Measurements from ENCODE around the gene PTCH1. TPM values are rescaled to one million over a fixed set of nuclear protein-coding genes. Genes with fewer than 3 reads are reported as not detected.

The PTCH1 gene
- polyA plus RNA-seq, 1 of the 3 experiments (the other 2 are of a cell fraction): 3.3 TPM

DNA sequence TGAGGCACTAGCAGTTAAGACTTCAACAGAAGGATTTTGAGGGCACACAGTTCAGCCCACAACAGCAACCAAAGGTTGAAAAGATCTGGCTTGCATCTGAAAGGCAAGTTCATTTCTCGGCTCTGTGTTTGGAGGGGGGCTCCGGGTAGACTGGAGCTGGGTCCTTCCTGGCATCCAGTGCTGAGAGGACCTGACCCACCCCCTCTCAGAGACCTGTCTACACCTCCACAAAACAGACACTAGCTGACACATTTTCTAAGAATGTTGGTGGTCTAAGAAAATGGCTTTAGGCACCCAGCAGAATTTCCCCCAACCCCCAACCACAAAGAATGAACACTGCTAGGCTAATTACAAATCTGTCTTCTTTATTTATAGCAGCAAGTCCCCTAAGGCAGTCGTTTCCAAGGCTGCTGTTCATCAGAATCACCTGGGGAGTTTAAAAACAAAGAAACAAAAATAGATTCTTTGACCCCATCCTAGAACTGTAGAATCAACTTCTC lies 6.2 kb upstream of the PTCH1 start:
- Histone ChIP-seq H3K79me2 (ENCODE audit: insufficient read depth) (no peaks in the 10 kb centered on the region), H3K4me1 (ENCODE audit: control insufficient read depth in 1 of 2, insufficient read depth in 2 of 2, low read depth in 1 of 2, low read length in 1 of 2) (no peaks in the 10 kb centered on the region; a peak in 1 of 4 replicates), H2AFZ (ENCODE audit: low read depth) (no peak overlapping the region), H3K9me3 (no peaks in the 10 kb centered on the region), H3K4me2 (no peak overlapping the region), H3K9ac (no peak overlapping the region), H4K20me1 (ENCODE audit: insufficient read depth) (no peaks in the 10 kb centered on the region), H3F3A (replicated peaks; ENCODE audit: insufficient read depth) (no peaks in the 10 kb centered on the region), H3K27ac (ENCODE audit: low read depth in 2 of 2, low read length in 1 of 2) (no peak overlapping the region), H3K36me3 (replicated peaks in 1 of 2; ENCODE audit: control insufficient read depth in 1 of 2, insufficient read depth in 2 of 2, low read length in 1 of 2) (no peaks in the 10 kb centered on the region), H3K4me3 (ENCODE audit: low read depth in 2 of 2, low read length in 1 of 2) (no peak overlapping the region), H3K9me2 (no peaks in the 10 kb centered on the region), H3K27me3 (ENCODE audit: insufficient read depth) (0 out of 2 replicates have a peak, but pooled peaks cover 7% of the 10 kb centered on the region)
- ChIA-PET CTCF (interaction anchor here (0.9 kb wide), 1 partner anchor 49 kb away, joined by 3 read pairs; no protein-coding TSS in a partner anchor), POLR2A (no interaction called here)
- TF ChIP-seq FOXM1 (IDR thresholded peaks at IDR 0.05; ENCODE audit: low read depth): no peak
- TF ChIP-seq, protein P1, sequence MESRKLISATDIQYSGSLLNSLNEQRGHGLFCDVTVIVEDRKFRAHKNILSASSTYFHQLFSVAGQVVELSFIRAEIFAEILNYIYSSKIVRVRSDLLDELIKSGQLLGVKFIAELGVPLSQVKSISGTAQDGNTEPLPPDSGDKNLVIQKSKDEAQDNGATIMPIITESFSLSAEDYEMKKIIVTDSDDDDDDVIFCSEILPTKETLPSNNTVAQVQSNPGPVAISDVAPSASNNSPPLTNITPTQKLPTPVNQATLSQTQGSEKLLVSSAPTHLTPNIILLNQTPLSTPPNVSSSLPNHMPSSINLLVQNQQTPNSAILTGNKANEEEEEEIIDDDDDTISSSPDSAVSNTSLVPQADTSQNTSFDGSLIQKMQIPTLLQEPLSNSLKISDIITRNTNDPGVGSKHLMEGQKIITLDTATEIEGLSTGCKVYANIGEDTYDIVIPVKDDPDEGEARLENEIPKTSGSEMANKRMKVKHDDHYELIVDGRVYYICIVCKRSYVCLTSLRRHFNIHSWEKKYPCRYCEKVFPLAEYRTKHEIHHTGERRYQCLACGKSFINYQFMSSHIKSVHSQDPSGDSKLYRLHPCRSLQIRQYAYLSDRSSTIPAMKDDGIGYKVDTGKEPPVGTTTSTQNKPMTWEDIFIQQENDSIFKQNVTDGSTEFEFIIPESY (IDR thresholded peaks at IDR 0.05; ENCODE audit: borderline replicate concordance, low read depth): no peak
- TF ChIP-seq NRF1 (IDR thresholded peaks at IDR 0.05; ENCODE audit: low read depth, low read length): no peak
- TF ChIP-seq SMC3 (IDR thresholded peaks at IDR 0.05; ENCODE audit: low read depth, low read length): no peak
- TF ChIP-seq TCF12 (IDR thresholded peaks at IDR 0.05): no peak
- no peak for TF ChIP-seq EP300 (IDR thresholded peaks at IDR 0.05; ENCODE audit: borderline replicate concordance in 1 of 2, low read depth in 1 of 2, low read length in 1 of 2)
- no peak for TF ChIP-seq TEAD4 (IDR thresholded peaks at IDR 0.05; ENCODE audit: borderline replicate concordance, insufficient read depth)
- TF ChIP-seq GABPA (IDR thresholded peaks at IDR 0.05; ENCODE audit: low read depth): no peak
- no peak for TF ChIP-seq RXRA (IDR thresholded peaks at IDR 0.05; ENCODE audit: borderline replicate concordance, low read depth)
- WGBS (ENCODE audit: low lambda C conversion rate): 10% methylated on average over 1 of the region's 3 CpGs
- no peak for DNase-seq

DNA sequence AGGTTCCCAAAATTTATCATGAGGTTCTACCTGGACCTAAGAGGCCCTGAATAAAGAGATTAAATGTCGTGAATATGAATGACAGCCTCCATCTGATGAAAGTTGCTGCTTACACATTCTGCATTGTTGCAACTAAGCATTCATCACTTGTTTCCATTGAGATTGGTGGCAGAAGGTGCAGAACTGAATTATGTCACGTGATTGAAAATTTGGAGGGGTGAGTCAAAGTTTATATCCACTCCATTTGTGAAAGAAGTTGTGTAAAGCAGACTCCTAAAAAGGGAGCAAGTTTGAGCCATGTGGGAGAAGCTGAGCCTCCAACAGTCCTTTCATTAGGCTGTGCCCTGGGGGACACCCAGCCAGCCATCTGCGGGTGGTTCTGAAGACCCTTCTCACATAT lies 4.9 kb upstream of the PTCH1 start:
- no peak for DNase-seq
- H3K9me3 ChIP-seq: no peaks in the 10 kb centered on the region
- H3K79me2 ChIP-seq (ENCODE audit: insufficient read depth): no peaks in the 10 kb centered on the region
- no peaks in the 10 kb centered on the region for H3K9me2 ChIP-seq
- H3K4me3 ChIP-seq (ENCODE audit: low read depth in 2 of 2, low read length in 1 of 2): no peak overlapping the region
- no peaks in the 10 kb centered on the region for H4K20me1 ChIP-seq (ENCODE audit: insufficient read depth)
- 0 out of 2 replicates have a peak, but pooled peaks cover 7% of the 10 kb centered on the region for H3K27me3 ChIP-seq (ENCODE audit: insufficient read depth)
- no peak overlapping the region for H3K4me2 ChIP-seq
- H3K27ac ChIP-seq (ENCODE audit: low read depth in 2 of 2, low read length in 1 of 2): no peak overlapping the region
- H3F3A ChIP-seq (replicated peaks; ENCODE audit: insufficient read depth): no peaks in the 10 kb centered on the region
- no peak overlapping the region for H2AFZ ChIP-seq (ENCODE audit: low read depth)
- CTCF ChIA-PET: interaction anchor here (0.6 to 1.3 kb wide), 2 partner anchors 12 to 689 kb away, joined by 3 read pairs; no protein-coding TSS in a partner anchor
- H3K4me1 ChIP-seq (ENCODE audit: control insufficient read depth in 1 of 2, insufficient read depth in 2 of 2, low read depth in 1 of 2, low read length in 1 of 2): peaks cover 0 to 4% of the 10 kb centered on the region in 2 experiments; a peak in 1 of 4 replicates
- WGBS (ENCODE audit: low lambda C conversion rate): 50% methylated on average over 2 of the region's 3 CpGs
- no peak overlapping the region for H3K9ac ChIP-seq
- H3K36me3 ChIP-seq (replicated peaks in 1 of 2; ENCODE audit: control insufficient read depth in 1 of 2, insufficient read depth in 2 of 2, low read length in 1 of 2): no peaks in the 10 kb centered on the region
- POLR2A ChIA-PET: no interaction called here
- TF ChIP-seq, protein P2, sequence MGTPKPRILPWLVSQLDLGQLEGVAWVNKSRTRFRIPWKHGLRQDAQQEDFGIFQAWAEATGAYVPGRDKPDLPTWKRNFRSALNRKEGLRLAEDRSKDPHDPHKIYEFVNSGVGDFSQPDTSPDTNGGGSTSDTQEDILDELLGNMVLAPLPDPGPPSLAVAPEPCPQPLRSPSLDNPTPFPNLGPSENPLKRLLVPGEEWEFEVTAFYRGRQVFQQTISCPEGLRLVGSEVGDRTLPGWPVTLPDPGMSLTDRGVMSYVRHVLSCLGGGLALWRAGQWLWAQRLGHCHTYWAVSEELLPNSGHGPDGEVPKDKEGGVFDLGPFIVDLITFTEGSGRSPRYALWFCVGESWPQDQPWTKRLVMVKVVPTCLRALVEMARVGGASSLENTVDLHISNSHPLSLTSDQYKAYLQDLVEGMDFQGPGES (IDR thresholded peaks at IDR 0.05; ENCODE audit: low read depth, low read length): no peak
- no peak for TF ChIP-seq GATA2 (CRISPR knock-in tag; IDR thresholded peaks at IDR 0.05)
- TF ChIP-seq, protein P3, sequence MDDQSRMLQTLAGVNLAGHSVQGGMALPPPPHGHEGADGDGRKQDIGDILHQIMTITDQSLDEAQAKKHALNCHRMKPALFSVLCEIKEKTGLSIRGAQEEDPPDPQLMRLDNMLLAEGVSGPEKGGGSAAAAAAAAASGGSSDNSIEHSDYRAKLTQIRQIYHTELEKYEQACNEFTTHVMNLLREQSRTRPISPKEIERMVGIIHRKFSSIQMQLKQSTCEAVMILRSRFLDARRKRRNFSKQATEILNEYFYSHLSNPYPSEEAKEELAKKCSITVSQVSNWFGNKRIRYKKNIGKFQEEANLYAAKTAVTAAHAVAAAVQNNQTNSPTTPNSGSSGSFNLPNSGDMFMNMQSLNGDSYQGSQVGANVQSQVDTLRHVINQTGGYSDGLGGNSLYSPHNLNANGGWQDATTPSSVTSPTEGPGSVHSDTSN (IDR thresholded peaks at IDR 0.05): no peak
- TF ChIP-seq, protein P4, sequence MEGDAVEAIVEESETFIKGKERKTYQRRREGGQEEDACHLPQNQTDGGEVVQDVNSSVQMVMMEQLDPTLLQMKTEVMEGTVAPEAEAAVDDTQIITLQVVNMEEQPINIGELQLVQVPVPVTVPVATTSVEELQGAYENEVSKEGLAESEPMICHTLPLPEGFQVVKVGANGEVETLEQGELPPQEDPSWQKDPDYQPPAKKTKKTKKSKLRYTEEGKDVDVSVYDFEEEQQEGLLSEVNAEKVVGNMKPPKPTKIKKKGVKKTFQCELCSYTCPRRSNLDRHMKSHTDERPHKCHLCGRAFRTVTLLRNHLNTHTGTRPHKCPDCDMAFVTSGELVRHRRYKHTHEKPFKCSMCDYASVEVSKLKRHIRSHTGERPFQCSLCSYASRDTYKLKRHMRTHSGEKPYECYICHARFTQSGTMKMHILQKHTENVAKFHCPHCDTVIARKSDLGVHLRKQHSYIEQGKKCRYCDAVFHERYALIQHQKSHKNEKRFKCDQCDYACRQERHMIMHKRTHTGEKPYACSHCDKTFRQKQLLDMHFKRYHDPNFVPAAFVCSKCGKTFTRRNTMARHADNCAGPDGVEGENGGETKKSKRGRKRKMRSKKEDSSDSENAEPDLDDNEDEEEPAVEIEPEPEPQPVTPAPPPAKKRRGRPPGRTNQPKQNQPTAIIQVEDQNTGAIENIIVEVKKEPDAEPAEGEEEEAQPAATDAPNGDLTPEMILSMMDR (IDR thresholded peaks at IDR 0.05): no peak
- TF ChIP-seq FOXJ3 (CRISPR knock-in tag; IDR thresholded peaks at IDR 0.05): no peak
- TF ChIP-seq, protein P5, sequence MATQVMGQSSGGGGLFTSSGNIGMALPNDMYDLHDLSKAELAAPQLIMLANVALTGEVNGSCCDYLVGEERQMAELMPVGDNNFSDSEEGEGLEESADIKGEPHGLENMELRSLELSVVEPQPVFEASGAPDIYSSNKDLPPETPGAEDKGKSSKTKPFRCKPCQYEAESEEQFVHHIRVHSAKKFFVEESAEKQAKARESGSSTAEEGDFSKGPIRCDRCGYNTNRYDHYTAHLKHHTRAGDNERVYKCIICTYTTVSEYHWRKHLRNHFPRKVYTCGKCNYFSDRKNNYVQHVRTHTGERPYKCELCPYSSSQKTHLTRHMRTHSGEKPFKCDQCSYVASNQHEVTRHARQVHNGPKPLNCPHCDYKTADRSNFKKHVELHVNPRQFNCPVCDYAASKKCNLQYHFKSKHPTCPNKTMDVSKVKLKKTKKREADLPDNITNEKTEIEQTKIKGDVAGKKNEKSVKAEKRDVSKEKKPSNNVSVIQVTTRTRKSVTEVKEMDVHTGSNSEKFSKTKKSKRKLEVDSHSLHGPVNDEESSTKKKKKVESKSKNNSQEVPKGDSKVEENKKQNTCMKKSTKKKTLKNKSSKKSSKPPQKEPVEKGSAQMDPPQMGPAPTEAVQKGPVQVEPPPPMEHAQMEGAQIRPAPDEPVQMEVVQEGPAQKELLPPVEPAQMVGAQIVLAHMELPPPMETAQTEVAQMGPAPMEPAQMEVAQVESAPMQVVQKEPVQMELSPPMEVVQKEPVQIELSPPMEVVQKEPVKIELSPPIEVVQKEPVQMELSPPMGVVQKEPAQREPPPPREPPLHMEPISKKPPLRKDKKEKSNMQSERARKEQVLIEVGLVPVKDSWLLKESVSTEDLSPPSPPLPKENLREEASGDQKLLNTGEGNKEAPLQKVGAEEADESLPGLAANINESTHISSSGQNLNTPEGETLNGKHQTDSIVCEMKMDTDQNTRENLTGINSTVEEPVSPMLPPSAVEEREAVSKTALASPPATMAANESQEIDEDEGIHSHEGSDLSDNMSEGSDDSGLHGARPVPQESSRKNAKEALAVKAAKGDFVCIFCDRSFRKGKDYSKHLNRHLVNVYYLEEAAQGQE (IDR thresholded peaks at IDR 0.05; ENCODE audit: low read depth, low read length): no peak
